NCI-H82 (cell line): Measurements from ENCODE around the gene PHF23.

Experiments used
- DNase-seq: peaks from one replicate; lab custom pipeline; 2025; lab: John Stamatoyannopoulos, UW

PHF23 gene

DNA sequence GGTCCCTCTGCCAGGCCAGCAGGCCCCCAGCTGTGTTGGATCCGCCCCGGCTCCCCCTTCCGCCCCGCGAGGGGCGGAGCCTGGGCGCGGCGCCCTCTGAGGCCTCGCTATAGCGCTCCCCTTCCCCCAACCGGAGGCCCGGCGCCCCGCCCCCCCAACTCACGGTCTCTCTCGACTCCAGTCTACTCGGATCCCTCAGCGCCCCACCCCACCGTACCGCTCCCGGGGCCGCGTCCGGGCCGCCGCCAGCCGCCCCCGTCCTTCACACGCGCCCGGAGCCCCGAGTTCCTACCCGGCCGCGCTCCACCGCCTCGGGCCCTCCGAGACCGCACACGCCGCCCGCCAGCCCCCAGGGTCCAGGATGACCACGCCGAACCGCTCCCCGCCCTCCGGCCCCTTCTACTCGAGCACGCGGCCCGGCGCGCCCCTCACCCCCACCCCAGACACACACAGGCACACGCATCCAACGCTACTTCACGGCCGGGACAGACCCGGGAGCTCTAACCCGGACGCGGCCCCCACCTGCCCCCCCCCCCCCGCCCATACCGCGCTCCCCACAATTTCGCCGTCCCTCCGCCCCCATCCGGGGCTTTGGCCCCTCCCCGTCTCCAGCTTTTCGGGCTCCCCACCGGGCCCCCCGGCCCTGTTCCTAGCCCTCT, 1.4 kb downstream of the PHF23 start:
- DNase-seq, result peak; percentile 91

DNA sequence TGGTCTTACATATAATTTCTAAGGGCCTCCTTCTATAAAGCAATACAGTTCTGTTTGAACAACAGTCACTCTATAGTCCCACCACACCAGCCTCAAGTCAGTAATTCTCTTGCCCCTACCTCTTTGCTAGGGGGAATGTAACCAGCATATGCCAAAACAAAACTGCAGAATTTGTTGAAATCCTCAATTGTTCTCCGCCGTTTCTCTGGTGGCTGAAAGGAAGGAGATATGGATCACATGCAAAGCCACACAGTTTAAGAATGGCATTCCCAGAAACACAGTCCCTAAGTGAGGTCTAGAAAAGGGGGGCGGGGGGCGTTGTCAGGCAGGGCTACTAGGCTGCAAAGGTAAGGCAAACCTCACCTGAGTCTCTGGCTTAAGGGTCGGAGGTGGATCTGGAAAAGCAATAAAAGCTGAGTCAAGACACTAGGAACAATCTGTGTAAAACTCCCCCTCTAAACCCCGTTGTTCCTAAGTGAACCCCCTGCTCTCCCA, 1.9 kb downstream of the PHF23 start:
- no peak for DNase-seq

DNA sequence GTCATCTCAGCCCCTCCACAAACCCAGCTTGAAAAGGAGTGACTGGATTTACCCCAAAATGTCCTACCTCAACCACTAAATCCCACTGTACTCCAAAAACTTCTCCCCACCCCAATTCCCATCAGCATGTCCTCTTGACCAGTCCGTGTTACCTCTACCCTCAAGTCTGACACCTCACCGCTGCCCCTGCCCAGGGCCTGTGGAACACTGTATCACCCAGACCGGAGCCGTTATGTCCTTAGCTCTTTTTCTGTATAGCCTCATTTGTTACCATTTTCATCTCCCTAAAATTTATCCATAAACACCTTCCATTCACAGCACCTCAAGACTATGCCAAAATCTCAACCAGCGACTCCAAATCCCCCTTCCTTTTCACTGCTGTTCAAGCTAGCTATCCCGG, 2.4 kb downstream of the PHF23 start:
- DNase-seq, result no peak

DNA sequence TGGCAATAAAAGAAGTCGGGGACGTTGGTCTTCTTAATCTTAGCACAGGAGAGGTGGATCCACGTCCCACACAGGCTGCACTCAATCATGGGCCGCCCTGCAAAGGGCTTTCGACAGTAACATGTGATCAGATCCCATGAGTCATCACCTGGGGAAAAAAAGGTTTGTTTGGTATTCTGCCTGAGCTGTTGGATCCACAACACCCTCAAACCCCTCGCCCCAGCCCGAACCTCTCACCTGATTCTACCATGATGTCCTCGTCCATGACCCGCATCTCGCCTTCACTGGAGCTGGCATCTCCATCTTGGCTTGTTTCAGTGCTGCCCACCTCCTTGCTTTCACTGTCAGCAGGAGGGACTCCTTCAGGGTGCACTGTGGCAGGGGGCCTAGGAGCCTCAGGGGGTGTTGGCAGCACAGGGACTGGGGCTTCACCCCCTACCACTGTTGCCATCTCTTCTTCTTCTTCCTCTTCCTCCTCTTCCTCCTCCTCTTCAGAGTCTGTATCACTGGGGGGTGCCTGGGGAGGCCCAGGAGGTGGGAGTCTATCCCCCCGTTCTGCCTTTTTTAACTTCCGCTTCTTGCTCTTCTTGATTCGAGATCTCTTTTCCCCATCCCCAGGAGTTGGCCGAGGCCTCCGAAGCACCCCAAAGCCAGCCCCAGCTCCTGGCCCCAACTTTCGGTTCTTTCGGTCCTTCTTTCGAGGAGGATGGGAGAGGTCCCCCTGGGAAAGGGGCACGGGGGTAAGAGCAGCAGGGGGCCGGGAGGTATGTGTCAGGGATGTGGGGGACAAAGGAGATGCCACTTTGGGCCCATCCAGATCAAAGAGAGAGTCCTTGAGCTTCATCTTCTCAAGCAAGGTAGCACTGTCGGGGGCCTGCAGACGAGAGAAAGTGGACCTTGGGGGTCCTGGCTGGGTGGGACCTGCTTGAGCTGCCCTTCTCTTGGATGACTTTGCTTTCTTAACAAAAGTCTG, 3.3 kb downstream of the PHF23 start:
- no peak for DNase-seq

DNA sequence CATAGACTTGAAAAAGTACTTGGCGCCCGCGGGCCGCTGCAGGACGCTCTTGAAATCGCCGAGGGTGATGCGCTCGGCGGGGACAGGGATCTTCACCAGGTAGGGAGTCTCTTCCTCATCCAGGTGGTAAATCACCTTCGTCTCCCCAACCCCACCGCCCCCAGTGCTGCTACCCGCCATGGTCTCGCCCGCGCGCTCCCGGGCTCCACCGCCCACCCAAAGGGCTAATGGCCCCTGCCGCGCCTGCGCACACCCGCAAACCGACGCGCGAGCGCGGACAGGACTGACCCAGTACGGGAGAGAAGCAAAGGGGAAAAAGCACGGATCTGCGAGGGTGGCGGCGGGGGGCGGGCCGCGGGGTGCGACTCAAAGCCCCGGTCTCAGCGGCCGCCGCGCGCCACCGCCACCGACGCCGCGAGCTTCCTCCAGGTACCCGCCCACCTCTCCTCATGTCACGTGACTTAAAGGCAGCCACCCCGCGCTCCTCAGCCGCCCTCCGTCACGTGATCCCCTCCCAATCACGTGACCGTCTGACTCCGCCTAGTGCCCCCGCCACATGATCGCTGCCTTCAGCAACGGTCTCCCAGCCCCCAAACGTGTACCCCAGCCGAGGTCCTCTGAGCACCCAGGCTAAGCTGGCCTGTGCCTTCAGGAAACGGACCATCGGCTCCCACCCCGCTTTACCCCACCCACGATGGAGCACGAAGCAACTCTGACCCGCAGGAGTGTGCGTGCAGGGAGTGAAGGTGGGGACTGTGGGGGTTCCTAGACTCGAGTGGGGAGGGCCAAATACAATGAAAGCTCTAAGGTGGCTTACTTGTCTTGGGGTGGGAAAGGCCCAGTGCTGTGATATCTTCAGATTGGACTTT, 4.9 kb downstream of the PHF23 start, which contains the start of gene DVL2:
Gene DVL2, minus strand, starts transcription at position 435 of the 869 bp plus-strand sequence. Its CDS starts 255 bp downstream, at position 180.
- peak; percentile 99 for DNase-seq

DNA sequence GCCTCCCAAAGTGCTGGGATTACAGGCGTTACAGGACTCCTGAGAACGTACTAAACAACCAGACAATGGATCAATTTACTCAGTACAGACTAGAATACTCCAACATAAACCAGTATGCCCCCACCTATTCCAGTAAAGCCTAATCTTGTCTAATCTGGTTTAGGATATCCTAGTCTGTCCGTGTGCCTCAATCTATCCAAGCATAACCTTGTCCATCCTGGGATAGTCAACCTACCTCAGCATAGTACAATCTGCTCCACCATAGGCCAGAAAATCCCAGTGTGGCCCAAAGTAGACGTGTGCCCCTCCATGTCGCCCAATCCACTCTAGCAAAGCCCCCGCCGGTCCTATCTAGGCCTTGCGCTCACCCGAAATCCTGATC, 5.6 kb downstream of the PHF23 start:
- peak; percentile 83 for DNase-seq

DNA sequence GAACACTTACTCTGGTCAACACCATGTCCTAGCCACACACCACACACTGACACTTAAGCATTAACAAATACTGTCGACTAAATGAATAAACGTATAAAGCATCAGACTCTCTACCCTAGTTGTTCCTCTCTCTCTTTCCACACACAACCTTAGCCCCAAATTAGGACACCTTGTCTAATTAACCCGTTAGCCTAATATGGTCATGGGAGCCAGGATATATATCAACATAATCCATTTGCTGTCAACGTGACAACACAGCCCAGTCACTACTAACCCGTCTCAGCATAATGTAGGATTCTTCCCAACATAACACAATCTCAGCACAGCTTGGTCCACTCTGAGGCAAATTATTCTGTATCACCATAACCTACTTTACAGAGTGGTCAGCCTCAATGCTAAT, 7.1 kb downstream of the PHF23 start:
- DNase-seq, result no peak

DNA sequence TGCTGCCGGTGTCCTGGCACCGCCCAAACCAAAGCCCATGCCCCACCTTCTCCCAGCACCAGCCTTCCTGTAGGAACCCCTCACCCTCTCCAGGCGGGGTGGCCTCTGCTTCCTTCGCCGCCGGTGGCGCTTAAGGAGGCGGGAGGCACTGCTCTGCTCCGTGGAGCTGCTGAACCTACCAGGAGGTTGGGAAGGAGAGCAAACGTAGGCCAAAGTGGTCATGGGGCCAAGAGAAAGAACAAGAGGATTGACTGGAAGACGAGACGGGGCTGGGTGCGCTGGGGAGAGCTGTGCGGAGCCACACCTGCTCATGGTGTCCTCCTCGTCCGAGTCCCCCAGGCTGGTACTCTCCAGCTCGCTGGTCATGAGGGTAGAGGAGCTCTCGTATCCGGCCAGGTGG, 9.8 kb downstream of the PHF23 start:
- DNase-seq, result no peak

DNA sequence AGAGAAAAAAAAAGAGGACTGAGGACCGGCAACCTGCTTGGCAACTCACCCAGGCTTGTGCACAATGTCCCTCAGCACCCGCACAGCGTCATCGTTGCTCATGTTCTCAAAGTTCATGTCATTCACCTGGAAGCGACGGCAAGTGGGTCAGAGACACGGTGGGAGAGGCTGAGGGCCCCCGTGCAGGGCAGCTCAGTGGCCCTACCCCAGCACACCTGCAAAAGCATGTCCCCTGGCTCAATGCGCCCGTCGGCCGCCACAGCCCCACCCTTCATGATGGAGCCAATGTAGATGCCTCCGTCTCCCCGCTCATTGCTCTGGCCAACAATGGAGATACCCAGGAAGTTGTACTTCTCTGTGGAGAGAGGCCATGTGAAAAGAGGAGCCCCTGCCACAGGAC, 10.3 kb downstream of the PHF23 start:
- no peak for DNase-seq

DNA sequence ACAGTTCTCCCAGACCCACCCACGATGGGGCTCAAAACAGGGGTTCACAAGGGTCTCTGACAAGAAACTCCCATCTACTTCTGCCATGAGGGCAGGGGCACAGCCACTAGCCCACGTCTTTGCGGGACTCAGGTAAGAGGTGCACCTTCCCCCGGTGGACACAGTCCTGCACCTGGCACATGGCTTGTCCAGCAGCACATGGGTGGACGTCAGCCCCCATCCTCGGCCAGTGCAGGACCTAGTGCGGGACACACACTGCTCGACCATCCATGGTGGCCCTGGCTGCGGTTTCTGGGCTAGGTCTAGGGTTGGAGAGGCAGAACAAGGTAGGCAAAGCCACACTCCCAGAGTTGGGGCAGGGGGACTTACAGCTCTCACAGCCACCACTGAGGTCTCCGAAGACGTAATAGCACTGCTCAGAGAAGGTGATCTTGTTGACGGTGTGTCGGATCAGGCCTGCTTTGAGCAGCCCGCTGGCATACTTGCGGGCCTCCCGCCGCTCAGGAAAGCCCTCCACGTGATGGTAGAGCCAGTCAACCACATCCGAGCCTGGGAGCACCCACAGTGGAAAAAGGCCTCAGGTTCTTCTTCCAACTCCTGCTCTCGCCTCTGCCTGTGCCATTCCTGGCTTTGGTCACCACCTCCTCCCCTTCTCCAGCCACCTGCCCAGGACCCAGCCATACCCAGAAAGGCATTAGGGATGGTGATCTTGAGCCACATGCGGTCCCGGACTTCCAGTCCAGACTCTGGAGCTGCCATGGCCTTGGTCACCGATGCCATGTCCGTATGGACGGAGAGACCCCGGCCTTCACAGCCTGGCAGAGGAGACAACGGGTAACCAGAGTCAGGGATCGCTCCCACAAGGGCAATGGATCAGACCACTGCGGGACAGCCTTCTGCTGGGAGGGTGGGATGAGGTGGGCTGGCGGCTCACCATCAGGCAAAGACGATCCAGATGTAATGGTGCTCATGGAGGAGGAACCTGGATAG, 12.2 kb downstream of the PHF23 start:
- DNase-seq, result no peak

DNA sequence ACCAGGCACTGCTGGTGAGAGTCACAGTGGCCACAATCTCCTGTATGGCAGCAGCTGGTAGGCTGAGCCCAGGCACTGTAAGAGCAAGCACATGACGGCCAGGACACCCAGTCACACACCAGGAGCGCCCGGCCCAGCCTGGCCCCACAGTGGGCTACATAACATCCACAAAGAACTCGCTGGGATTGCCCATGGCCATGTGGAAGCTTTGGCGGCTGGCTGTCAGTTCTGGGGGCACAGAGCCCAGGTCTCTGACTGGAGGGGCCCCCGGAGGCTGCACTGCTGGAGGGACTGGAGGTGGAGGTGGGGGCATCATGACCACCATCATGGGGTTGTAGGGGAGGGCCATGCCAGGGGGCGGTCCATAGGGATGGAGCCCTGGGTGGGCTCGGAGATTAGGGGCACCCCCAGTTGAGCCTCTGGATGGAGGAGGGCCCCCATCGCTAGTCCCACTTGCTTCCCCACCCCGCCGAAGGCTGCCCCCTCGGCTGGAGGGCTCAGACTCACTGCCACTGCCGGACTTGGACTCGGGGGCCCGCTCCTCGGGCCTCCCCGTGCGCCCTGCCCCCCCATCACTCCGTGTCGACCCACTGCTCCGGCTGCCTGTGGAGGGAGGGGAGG, 13.4 kb downstream of the PHF23 start:
- DNase-seq, result no peak

DNA sequence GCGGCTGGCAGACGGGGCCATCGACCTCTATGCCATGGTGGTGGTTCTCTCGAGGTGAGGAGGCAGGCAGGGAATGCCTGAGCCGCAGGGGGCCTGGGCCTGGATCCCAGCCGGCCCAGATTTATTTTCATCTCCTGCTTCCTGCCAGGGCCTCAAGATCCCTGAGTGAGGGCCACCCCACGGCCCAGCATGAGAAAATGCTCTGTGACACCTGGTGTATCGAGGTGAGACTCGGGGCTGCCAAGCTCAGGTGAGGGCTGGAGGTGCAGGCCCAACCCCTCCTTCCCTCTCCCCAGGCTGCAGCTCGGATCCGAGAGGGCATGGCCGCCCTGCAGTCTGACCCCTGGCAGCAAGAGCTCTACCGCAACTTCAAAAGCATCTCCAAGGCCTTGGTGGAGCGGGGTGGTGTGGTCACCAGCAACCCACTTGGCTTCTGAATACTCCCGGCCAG, 14.6 kb downstream of the PHF23 start:
- no peak for DNase-seq

DNA sequence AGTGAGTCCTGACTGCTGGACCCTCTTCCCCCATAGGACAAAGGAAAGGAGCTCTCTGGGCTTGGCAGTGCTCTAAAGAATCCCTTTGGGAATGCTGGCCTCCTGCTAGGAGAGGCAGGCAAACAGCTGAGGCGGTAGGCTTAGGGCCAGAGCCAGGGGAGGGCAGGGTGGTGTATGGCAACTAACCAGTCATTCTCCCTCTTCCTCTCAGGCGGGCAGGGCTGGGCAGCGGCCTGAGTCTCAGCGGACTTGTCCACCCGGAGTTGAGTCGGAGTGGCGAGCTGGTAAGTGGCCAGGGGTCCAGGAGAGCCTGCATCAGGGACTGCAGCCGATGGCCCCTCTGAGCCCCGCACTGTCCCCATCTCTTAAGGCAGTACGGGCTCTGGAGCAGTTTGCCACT, 15.1 kb downstream of the PHF23 start:
- DNase-seq, result no peak

DNA sequence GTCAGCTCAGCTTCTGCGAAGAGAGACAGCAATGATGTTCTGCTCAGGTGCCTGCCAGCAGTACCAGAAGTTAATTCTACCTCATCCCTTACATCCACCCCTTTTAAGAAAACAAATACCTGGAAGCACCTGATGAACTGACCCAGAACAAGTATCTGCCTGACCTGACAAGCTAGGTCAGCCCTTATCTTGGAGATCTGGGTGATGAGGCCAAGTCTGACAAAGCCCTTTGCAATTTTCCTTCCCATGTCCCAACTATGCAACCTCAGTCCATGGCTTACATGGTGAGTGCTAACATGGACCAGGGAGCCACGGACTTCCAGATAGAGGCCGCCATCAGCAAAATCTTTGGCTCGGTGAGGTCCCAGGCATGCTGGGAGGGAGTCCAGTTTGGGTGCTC, 15.9 kb downstream of the PHF23 start:
- no peak for DNase-seq

DNA sequence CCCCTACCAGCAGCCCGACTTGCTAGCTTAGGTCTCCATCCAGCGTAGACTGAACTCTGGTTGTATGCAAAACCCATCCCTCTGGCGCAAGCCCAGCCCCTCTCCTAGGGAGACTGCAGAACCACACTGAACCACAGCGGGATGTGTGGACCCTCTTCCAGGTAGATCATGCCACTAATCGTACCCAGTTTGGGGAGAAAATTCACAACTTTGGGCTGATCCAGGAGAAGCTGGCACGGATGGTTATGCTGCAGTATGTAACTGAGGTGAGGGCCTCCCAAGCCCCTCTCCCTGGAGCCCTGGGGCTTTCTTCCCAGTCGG, 16.3 kb downstream of the PHF23 start:
- DNase-seq, result no peak

DNA sequence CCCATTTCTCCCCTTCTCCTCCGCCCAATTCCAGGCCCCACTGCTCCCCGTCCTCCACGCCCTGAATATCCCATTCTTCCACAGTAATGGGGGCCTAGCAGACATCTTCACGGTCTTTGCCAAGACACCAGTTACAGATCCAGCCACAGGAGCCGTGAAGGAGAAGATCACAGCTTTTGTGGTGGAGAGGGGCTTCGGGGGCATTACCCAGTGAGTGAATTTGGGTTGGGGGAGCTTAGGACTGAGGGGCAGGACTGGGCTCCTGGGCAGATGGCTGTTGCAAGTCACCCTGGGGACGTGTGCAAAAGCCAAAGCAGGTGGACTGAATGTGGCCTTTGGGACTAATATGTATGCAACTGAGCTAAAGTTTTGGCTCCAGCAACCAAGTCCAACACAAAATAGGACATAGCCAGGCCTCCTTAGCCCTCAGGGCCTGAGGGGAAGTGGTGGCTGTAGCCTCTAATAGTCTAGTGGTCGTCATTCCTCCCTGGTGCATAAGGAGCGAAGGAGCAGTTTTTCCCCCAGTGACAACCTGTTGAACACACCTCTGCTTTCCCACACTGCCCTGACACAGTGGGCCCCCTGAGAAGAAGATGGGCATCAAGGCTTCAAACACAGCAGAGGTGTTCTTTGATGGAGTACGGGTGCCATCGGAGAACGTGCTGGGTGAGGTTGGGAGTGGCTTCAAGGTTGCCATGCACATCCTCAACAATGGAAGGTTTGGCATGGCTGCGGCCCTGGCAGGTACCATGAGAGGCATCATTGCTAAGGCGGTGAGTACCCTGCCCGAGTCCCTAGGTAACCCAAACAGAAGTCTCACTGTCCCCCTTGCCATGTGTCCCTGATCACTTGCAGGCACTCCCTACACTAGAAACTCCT, 16.9 kb downstream of the PHF23 start:
- no peak for DNase-seq

DNA sequence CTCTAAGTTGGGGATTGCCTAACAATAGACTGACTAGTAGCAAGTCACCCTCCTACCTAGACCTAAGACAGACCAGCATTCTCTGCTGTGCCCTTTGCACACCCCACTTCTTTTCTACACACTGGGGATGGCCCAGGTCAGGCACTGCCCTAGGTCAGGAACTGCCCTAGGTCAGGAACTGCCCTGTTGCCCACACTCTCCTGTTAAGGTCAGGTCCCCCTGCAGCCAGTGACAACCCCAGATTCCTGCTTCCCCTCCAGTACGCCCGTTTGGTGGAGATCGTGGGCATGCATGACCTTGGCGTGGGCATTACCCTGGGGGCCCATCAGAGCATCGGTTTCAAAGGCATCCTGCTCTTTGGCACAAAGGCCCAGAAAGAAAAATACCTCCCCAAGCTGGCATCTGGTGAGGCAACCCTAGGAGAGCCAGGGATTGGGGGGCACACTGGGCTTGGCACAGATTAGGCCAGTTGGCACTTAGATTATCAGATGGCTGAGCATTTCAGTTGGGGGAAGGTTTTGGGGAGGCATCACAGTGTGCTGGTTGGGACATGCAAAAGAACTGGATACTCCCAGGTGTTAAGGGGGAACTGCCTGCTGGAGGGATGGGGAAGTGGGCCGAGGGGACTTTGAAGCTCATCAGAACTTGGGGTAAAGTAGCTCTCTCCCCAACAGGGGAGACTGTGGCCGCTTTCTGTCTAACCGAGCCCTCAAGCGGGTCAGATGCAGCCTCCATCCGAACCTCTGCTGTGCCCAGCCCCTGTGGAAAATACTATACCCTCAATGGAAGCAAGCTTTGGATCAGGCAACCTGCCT, 17.8 kb downstream of the PHF23 start:
- no peak for DNase-seq

DNA sequence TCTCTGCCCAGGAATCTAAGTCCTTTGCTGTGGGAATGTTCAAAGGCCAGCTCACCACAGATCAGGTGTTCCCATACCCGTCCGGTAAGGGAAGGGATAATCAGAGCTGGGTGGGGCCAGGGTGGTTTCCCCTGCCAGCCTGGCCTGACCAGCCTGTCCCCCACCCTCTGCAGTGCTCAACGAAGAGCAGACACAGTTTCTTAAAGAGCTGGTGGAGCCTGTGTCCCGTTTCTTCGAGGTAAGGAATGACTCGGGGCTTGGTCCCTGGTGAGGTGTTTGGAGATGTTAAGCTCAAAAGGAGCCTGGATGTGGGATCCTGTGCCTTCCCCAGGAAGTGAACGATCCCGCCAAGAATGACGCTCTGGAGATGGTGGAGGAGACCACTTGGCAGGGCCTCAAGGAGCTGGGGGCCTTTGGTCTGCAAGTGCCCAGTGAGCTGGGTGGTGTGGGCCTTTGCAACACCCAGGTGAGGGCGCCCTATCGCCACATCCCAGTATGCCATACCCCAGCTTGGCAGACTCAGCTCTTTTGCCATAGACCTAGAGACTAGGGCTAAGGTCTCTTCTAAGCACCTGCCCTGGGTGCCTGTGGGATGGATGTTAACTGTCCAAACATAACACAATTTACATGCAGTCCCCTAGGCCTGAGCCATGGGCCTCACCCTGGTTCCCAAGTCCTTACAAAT, 18.5 kb downstream of the PHF23 start:
- peak; percentile 82 for DNase-seq
